Activated naive CD8-positive, alpha-beta T cell treated with anti-CD3 and anti-CD28 coated beads for 36 hours (primary cell): ENCODE data around the gene SNRPA1. TPM values are rescaled to one million over a fixed set of nuclear protein-coding genes. Genes with fewer than 3 reads are reported as not detected.
A peak's percentile ranks its signal among the peaks of the same experiment; 100 is the strongest.
"Not testable (repeated sequence)": the region's sequence is repeated elsewhere in the genome, so short reads cannot be mapped to it uniquely, and the experiment has no call there.

Source experiments
- DNase-seq: peaks from one replicate; pipeline ENCODE4 v3.0.0; 2021
- H3K27ac Mint-ChIP-seq: one replicate; pipeline ENCODE4 v1.8.0; 2022; ENCODE audit warnings: mild to moderate bottlenecking, moderate library complexity, mixed read lengths
- H3K27me3 Mint-ChIP-seq: one replicate; pipeline ENCODE4 v1.8.0; 2022; ENCODE audit warnings: mild to moderate bottlenecking, mixed read lengths
- H3K36me3 Mint-ChIP-seq: one replicate; pipeline ENCODE4 v1.8.0; 2021; ENCODE audit warnings: mild to moderate bottlenecking, mixed read lengths
- H3K4me1 Mint-ChIP-seq: one replicate; pipeline ENCODE4 v1.8.0; 2021; ENCODE audit warnings: mixed read lengths
- H3K4me3 Mint-ChIP-seq: one replicate; pipeline ENCODE4 v1.8.0; 2022; ENCODE audit warnings: mild to moderate bottlenecking, moderate library complexity, mixed read lengths
- H3K9me3 Mint-ChIP-seq: one replicate; pipeline ENCODE4 v1.8.0; 2022; ENCODE audit warnings: mixed read lengths
- total RNA-seq, 2 experiments: library from RNA; stranded (reverse); gene quantifications; one replicate each; pipeline ENCODE4 v1.2.3, GENCODE V29; 2021

The SNRPA1 gene
- 100 to 1,000 TPM; 219 to 223 TPM for total RNA-seq

DNA sequence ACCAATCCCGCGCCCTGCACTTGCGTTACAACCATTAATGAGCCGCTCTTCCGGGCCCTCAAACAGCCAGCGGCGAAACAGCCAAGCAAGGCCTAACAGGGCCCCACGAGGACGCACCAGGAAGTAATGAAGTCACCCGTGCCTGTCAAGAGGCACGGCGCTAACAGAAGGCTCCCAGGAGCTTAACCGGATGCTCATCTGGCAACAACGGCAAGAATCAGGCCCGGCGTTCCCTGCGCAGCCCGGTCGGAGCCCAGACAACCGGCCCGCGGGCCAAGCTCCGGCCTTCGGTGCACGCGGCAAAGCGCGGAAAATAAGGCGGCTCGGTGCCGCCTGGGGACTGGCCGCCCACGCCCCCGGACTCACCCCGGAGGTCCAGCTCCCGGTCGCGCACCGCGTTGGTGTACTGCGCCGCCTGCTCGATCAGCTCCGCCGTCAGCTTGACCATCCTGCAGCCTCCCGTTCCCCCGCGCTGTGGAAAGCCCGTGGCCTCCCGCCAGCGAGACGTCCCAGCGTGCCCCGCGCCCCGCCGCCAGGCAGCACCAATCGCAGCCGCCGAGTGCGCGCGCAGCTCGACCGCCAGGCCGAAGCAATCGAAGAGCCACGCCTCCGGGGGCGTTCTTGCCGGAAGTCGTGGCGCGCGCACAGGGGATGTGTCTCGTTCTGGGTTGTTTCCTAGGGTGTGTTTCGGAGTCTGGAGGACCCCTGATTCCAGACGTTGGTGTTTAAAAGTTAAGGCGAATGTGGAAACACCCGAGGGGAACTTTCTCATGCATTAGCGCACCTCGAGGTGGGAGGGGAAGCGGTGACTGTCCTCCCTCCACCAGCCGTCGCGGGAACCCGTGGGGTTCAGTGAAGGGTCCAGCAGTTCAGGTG, at the start of gene SNRPA1:
Gene SNRPA1, minus strand, starts transcription at position 518 of the 876 bp plus-strand sequence. Its CDS starts 70 bp downstream, at position 448.
- peak; percentile 99 for DNase-seq
- Mint-ChIP-seq H3K27me3 (no peaks in the 10 kb centered on the region), H3K4me1 (peaks cover 41% of the 10 kb centered on the region), H3K4me3 (peak within 1 kb of the TSS; percentile 97), H3K9me3 (no peaks in the 10 kb centered on the region), H3K27ac (peak within 1 kb of the TSS; percentile 97), H3K36me3 (peaks cover 37% of the 10 kb centered on the region)

DNA sequence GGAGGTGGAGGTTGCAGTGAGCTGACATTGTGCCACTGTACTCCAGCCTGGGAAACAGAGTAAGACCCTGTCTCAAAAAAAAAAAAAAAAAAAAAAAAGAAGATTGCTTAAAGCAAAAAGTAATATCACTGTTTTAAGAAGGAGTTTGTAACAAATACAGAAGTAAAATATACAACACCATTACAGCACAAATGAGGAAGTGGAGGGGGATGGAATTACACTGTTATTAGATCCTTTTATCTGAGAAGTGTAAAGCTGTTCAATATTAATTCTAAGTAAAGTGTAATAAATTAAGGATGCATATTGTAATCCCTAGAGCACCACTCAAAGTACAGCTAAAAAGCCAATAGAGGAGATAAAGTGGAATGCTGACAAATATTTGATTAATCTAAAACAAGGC, 47.0 kb upstream of the SNRPA1 start:
- Mint-ChIP-seq H3K27me3 (peaks cover 6% of the 10 kb centered on the region), H3K4me3 (no peak overlapping the region), H3K27ac (no peak overlapping the region), H3K9me3 (peaks cover 1% of the 10 kb centered on the region), H3K36me3 (no peaks in the 10 kb centered on the region), H3K4me1 (no peaks in the 10 kb centered on the region)
- DNase-seq = no peak

DNA sequence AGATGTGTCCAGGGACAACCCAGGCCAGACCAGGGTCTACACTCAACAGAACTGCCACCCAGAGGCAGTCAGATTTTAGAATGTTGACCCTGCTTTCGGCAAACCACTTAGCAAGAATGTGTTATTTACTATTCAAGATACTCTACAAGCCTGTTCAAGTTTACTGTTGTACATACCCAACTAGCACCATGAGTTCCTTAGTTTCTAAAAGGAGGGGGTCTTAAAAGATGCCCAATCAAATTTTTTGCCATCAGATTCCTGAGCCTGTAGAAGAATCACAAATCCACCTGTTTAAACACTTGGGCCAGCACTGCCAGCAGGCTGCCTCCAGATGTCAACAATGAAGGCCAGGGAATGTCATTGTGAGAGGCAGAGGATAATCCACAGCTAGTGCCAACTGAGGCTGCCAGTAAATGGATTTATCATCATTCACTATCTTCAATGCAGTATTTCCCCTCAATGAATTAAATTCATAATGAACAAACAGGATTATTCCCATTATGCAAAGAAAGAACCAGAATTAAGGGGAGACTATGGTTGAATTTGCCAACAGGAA, 43.5 kb upstream of the SNRPA1 start:
- DNase-seq = no peak
- Mint-ChIP-seq H3K27ac (no peak overlapping the region), H3K4me1 (peaks cover 10% of the 10 kb centered on the region), H3K36me3 (peaks cover 17% of the 10 kb centered on the region), H3K27me3 (no peaks in the 10 kb centered on the region), H3K4me3 (no peak overlapping the region), H3K9me3 (peaks cover 12% of the 10 kb centered on the region)

DNA sequence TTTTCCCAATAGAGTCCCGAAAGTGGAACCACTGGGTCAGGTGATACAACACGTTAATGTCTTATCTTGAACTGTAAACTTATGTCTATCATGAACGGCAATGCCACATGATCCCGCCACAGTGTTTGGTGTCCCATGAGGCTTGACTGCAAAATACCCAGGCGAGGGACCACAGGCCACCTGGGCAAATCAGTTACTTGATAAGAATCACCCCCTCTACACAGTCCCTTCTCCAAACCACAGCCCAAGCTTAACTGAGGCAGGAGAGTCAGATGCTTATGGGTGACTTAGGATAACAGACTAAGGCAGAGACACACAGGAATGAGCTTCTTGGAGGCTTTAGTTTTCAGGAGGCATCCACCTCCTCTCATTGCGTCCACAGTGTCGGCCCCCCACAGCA, 42.9 kb upstream of the SNRPA1 start:
- no peak for DNase-seq
- Mint-ChIP-seq H3K27ac (no peak overlapping the region), H3K4me3 (no peak overlapping the region), H3K27me3 (no peaks in the 10 kb centered on the region), H3K4me1 (peaks cover 13% of the 10 kb centered on the region), H3K36me3 (peaks cover 21% of the 10 kb centered on the region), H3K9me3 (peaks cover 18% of the 10 kb centered on the region)

DNA sequence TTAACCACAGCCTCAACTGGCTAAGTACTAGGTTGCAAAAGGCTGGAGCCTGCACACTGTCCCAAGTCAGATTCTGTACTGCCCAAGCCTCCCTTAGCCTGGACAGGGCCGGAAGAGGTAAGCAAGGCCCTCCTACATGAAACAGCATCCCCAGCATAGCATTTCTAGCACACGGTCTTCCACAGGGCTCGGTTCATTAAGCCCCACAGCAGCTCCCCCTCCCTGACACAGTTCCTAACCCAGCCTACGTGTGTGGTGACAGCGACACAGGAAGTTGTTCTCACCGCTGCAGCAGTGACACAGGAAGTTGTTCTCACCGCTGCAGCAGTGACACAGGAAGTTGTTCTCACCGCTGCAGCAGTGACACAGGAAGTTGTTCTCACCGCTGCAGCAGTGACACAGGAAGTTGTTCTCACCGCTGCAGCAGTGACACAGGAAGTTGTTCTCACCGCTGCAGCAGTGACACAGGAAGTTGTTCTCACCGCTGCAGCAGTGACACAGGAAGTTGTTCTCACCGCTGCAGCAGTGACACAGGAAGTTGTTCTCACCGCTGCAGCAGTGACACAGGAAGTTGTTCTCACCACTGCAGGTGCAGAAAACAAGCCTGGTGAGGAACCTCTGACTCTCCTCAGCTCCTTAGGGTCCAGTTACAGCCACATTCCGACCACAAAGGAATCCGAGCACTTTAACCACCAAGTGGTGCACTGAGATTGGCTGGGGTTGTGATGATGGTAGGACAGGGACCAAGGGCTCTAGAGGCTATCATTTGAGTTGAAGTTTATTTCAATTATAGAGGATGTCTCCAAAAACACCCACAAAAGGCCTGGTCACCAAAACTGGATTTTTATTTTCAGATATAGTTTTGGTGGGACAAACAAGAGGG, 39.1 kb upstream of the SNRPA1 start:
- peak overlapping the region; percentile 77 for H3K4me3 Mint-ChIP-seq
- H3K27me3 Mint-ChIP-seq = not testable (repeated sequence)
- peaks cover 21% of the 10 kb centered on the region for H3K36me3 Mint-ChIP-seq
- H3K4me1 Mint-ChIP-seq = peaks cover 13% of the 10 kb centered on the region
- peak overlapping the region; percentile 90 for H3K27ac Mint-ChIP-seq
- DNase-seq = peak; percentile 61
- peaks cover 18% of the 10 kb centered on the region for H3K9me3 Mint-ChIP-seq

DNA sequence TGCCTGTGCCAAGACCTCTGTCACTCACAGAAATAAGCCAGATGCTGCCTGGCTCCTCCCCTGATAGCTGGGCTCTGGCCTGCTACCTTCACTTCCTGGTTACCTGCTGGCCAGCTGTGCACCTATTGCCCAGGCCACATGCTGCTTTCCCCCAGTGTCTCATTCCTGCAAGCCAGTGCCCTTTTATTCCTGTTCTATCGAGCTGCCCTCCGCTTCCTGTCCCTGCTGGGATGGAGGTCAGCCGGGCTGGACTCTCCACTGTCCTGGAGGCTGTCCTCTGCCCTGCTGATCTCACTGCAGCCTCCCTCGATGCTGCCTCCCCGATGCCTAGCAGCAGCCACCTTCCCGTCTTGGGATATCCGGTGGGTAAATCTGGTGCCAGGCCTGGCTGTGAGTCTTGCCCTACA, 37.0 kb upstream of the SNRPA1 start:
- no peak for DNase-seq
- H3K27ac Mint-ChIP-seq = no peak overlapping the region
- peaks cover 4% of the 10 kb centered on the region for H3K27me3 Mint-ChIP-seq
- H3K36me3 Mint-ChIP-seq = peaks cover 21% of the 10 kb centered on the region
- peaks cover 17% of the 10 kb centered on the region for H3K9me3 Mint-ChIP-seq
- peaks cover 13% of the 10 kb centered on the region for H3K4me1 Mint-ChIP-seq
- H3K4me3 Mint-ChIP-seq = no peak overlapping the region

DNA sequence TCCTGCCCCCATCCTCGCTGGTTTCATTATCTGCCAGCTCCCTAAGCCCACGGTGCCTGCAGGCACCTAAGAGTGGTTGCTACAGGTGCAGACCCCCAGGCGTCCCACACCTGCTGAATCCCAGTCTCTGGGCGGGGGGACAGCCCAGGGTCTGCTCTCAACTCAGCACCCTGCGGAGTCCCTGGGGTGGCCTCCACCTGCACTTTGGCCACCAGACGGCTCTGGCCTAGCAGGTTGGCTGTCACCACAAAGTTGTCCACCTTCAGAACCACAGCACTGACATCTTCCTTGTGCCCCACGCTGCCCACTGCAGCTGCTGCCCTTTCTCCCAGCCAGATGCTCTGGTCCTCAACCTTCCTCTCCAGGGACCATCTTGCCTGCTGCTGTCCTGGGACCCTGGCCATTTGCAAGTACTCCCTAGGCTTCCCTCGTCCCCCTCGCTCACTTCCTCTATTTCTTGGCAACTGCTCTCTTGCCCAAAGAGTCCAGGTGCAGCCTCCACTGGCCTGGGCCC, 34.9 kb upstream of the SNRPA1 start:
- Mint-ChIP-seq H3K27ac (no peak overlapping the region), H3K36me3 (peaks cover 13% of the 10 kb centered on the region), H3K4me1 (peaks cover 10% of the 10 kb centered on the region), H3K27me3 (peaks cover 4% of the 10 kb centered on the region), H3K4me3 (no peak overlapping the region), H3K9me3 (peaks cover 13% of the 10 kb centered on the region)
- DNase-seq = no peak

DNA sequence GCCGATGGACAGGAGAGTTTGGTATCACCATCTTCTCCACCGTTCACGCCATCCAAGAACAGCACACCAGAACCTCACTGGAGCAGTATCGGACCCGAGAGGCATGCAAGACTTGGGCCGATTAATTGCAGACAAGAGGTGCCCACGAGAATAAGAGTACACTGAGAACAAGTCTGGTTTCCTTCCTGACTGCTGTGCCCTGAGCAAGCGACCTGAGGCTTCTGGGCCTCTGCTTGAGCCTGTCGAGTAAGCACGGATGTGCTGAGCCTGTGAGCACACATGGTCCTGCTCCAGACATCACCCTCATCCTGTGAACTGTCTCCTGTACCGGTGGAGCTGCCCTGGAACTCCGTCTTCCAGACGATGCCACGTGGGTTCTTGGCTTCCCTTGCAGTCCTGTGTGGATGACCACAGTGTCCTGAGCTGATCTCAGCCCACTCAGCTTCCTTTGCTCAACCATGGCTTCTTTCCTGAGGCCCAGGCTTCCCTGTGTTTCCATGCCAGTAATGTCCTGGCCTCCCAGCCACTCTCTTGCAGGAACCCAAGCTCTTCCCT, 34.3 kb upstream of the SNRPA1 start:
- Mint-ChIP-seq H3K4me1 (peaks cover 5% of the 10 kb centered on the region), H3K9me3 (peaks cover 9% of the 10 kb centered on the region), H3K27me3 (peaks cover 4% of the 10 kb centered on the region), H3K36me3 (peaks cover 7% of the 10 kb centered on the region), H3K4me3 (no peak overlapping the region), H3K27ac (no peak overlapping the region)
- no peak for DNase-seq

DNA sequence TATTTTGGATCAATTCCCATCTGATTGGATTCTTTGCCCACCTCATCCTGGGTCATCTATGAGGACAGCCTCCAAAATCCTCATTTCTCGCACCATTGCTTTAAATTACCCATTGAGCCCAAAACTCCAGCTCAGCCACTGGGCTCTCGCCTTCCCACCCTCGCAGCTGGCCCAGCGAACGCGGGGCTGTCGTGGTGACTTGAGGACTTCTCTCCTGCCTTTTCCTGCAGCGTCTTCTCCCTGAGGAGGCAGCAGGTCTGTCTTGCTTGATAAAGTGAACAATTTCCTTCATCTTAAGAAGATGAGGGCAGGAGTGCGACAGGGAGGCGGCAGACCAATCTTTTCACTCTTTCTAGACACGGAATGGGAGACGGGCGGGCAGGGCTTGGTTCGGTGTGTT, 33.0 kb upstream of the SNRPA1 start:
- Mint-ChIP-seq H3K27me3 (peaks cover 4% of the 10 kb centered on the region), H3K27ac (no peak overlapping the region), H3K4me3 (no peak overlapping the region), H3K9me3 (peaks cover under 1% of the 10 kb centered on the region), H3K4me1 (peaks cover under 1% of the 10 kb centered on the region), H3K36me3 (no peaks in the 10 kb centered on the region)
- DNase-seq = no peak

DNA sequence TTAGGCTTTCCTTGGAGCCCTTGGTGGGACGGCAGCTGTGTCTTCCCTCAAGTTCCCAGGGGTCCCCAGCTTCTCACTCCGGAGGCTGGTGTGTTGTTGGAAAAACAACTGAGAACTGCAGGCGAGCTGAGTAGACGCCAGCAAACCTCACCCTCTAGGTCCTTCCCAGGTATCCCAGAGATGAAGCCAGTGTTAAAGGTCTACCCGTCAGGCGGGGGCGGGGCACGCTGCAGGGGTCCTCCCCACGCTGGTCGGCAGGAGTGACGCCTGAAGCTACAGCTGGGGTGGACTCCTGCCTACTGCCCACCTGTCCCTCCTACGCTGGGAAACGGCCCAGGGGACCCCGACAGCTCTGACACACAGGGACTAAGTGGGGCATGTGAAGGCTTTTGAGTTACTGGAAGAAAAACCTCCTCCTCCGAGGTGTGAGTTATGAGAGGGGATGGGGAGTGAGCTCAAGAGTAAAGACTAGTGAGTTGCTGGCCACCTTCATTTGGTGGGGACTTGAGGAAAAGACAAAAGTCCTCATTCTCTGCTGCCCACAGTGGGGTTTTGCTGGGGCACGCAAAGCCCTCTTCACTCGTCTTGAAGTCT, 32.2 kb upstream of the SNRPA1 start:
- Mint-ChIP-seq H3K4me3 (no peak overlapping the region), H3K27me3 (peaks cover 4% of the 10 kb centered on the region), H3K4me1 (peaks cover 4% of the 10 kb centered on the region), H3K27ac (no peak overlapping the region), H3K36me3 (no peaks in the 10 kb centered on the region), H3K9me3 (no peaks in the 10 kb centered on the region)
- DNase-seq = no peak

DNA sequence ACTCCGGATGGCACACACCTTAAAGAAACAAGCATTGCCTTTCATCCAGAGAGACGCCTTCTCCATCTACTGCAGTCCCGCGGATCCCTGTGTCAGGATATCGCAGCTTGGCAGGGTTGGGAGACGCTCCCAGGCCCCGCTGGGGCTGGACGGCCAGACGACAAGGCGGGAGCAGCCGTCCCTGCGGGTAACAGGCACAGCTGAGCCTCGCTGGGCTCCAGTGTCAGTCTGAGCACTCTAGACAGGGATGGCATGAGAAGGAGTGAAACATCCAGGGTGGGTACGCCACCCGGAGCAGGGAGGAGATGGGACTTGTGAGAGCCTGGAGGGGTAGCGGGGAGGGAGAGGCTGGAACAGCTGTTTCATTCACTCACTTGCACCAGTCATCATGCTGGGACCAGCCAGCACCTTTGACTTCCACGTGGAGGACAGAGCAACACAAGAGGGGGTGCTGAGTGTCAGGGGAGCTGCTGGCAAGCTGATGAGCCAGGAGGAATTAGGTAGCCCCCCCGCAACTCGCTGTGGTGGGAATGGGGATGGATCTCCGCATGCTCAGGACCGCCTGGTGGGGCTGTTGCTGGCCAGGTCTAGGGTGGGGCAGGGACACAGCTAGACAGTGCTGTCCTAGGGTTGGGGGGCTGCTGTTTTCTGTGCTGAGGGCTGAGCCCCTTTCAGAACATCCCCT, 31.6 kb upstream of the SNRPA1 start:
- peaks cover 4% of the 10 kb centered on the region for H3K4me1 Mint-ChIP-seq
- H3K9me3 Mint-ChIP-seq = no peaks in the 10 kb centered on the region
- no peak overlapping the region for H3K4me3 Mint-ChIP-seq
- H3K36me3 Mint-ChIP-seq = no peaks in the 10 kb centered on the region
- no peak overlapping the region for H3K27ac Mint-ChIP-seq
- peaks cover 4% of the 10 kb centered on the region for H3K27me3 Mint-ChIP-seq
- DNase-seq = no peak

DNA sequence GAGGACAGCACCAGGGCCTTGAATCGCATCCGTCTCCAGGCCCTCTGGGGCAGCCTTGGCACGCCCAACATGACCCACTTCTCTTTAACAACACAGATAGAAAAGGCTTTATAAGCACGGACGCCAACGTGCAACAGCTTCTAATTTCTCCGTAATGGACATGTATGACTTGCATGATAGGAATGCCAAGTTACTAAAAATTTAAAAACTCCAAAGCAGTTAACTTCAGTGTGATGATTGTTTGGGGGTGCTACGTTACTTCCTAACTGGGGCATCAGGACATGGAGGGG, 30.9 kb upstream of the SNRPA1 start:
- Mint-ChIP-seq H3K27ac (no peak overlapping the region), H3K9me3 (no peaks in the 10 kb centered on the region), H3K4me1 (peaks cover 7% of the 10 kb centered on the region), H3K36me3 (no peaks in the 10 kb centered on the region), H3K27me3 (peaks cover 4% of the 10 kb centered on the region), H3K4me3 (no peak overlapping the region)
- no peak for DNase-seq

DNA sequence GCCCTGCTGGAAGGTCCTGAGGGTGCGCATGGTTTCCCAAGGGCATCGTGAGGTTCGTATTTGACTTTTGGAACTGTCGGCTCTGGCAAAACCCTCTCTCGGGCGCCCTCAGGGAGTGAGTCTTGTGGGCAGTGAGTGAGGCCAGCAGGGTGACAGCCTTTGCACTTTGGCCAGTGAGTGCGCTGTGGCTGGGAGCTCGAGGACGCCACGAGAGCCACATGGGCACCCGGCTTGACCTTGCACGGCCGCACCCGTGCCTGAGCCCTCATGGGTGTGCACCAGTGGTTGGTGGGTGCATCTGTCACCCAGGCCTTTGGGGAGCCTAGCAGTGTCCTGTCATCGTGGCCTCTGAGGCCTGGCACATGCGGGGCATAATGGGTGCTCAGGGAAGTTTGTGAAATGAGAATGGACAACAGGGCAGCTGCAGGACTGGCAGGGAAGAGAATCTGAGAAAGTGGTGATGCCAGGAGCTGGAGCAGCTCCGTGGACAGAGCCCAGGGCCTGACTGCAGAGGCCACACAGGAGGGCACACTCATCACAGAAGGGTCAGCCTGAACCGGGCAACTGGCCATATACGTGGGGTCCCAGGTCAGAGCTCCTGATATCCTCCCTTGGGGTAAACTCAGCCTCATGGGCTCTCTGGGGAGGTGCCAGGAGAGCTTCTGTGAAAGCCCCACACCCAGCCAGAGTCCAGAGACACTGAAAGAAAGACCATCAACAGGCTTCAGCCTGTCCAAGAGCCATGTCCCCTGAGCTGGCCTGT, 30.4 kb upstream of the SNRPA1 start:
- Mint-ChIP-seq H3K27me3 (peaks cover 4% of the 10 kb centered on the region), H3K9me3 (no peaks in the 10 kb centered on the region), H3K36me3 (peaks cover 2% of the 10 kb centered on the region), H3K4me1 (peaks cover 12% of the 10 kb centered on the region), H3K4me3 (no peak overlapping the region), H3K27ac (no peak overlapping the region)
- DNase-seq = no peak
